Progenitor cell of endocrine pancreas (in vitro differentiated cells): ENCODE results near the gene URAD. TPM values are rescaled to one million over a fixed set of nuclear protein-coding genes. Genes with fewer than 3 reads are reported as not detected.

ENCODE experiments used
- DNase-seq: peaks from one replicate; pipeline ENCODE4 v3.0.0; 2021; ENCODE audit warnings: low spot score; ENCODE audit not compliant: unreplicated experiment
- H3K27ac Mint-ChIP-seq: 2 replicates; pipeline ENCODE4 v1.8.0; 2021; ENCODE audit warnings: mild to moderate bottlenecking, moderate library complexity, mixed read lengths
- H3K27me3 Mint-ChIP-seq: 2 replicates; pipeline ENCODE4 v1.8.0; 2021; ENCODE audit warnings: mixed read lengths
- H3K36me3 Mint-ChIP-seq: 2 replicates; pipeline ENCODE4 v1.8.0; 2022; ENCODE audit warnings: mixed read lengths; ENCODE audit not compliant: insufficient read depth
- H3K4me1 Mint-ChIP-seq: 2 replicates; pipeline ENCODE4 v1.8.0; 2021; ENCODE audit warnings: low read depth, mixed read lengths
- H3K4me3 Mint-ChIP-seq: 2 replicates; pipeline ENCODE4 v1.8.0; 2021; ENCODE audit warnings: low read depth, mild to moderate bottlenecking, moderate library complexity, mixed read lengths
- H3K9me3 Mint-ChIP-seq: 2 replicates; pipeline ENCODE4 v1.8.0; 2021; ENCODE audit warnings: low read depth, mixed read lengths
- CTCF ChIP-seq: fragments of 200-600 bp; sonication (generic); IDR thresholded peaks from one replicate; pipeline ENCODE4 v1.5.0; 2021; ENCODE audit warnings: antibody characterized with exemption, mild to moderate bottlenecking; ENCODE audit not compliant: unreplicated experiment
- total RNA-seq: library from RNA; stranded (reverse); gene quantifications from 2 replicates; pipeline ENCODE4 v1.2.1, GENCODE V29; 2021

The URAD gene
- total RNA-seq, 1 donor from 2014 or later: not detected

DNA sequence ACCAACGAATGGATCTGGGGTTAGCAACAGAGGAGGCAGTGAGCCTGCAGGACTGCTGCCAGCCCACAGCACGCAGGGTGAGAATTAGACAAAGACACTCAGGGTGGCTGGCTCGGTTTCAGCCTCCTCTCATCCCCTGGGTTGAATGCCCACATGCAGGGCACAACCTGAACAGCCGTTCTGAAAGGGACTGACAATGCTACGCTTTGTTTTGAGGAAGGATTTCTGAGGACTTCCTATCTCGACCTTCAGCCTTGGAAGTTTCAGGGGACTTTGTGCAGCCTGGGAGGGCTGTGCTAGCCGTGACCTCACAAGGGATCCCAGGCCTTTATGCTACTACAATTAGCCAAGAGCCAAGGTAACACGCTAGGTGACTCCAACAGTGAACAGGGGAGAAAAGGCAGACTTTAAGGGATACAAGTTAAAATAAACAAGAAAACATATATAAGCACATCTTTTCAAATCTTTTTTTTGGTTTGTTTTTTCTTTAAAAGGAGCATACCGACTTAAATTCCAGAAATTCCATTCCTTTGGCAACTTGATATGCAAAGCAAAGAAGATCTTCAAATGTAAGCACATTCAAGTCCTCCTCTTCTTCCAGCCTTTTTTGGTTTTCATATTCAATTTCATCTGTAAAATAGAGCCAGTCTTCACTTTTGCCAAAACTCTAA is 34.5 kb upstream of the URAD start:
- H3K36me3 Mint-ChIP-seq: no peaks in the 10 kb centered on the region
- peaks cover 14% of the 10 kb centered on the region for H3K4me1 Mint-ChIP-seq
- no peak for DNase-seq
- peaks cover 4% of the 10 kb centered on the region for H3K9me3 Mint-ChIP-seq
- no peak for TF ChIP-seq CTCF
- H3K27me3 Mint-ChIP-seq: peaks cover 42% of the 10 kb centered on the region
- H3K4me3 Mint-ChIP-seq: no peak overlapping the region
- H3K27ac Mint-ChIP-seq: peak overlapping the region; percentile 15

- Mint-ChIP-seq H3K4me3 (no peak overlapping the region), H3K4me1 (no peaks in the 10 kb centered on the region), H3K27me3 (peaks cover 25% of the 10 kb centered on the region), H3K9me3 (no peaks in the 10 kb centered on the region), H3K36me3 (no peaks in the 10 kb centered on the region), H3K27ac (no peak overlapping the region)
- no peak for DNase-seq
- no peak for TF ChIP-seq CTCF
These were observed 25.8 kb upstream of the URAD start for GRCh38 chr13:28014301-28014700.

- H3K4me3 Mint-ChIP-seq: no peak overlapping the region
- no peak for DNase-seq
- no peaks in the 10 kb centered on the region for H3K36me3 Mint-ChIP-seq
- H3K9me3 Mint-ChIP-seq: no peaks in the 10 kb centered on the region
- no peak overlapping the region for H3K27ac Mint-ChIP-seq
- no peak for TF ChIP-seq CTCF
- no peaks in the 10 kb centered on the region for H3K4me1 Mint-ChIP-seq
- H3K27me3 Mint-ChIP-seq: peaks cover 24% of the 10 kb centered on the region
These were observed 25.0 kb upstream of the URAD start for GRCh38 chr13:28013482-28013881.

DNA sequence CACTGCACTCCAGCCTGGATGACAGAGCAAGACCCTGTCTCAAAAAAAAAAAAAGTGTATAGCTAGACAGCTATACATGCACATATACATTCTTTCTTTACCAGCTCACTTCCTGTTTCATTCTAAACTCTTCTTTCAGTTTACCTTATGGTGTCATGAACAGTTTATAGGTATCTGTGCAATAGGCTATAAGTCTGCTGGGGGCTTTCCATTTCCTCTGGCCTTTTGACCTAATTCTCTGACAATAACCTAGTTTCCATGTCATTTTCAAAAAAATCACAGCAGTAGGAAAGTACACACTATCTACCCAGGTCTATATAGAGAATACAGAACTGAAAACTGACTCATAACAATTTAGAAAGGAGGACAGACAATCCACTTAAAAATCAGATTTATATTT is 24.4 kb upstream of the URAD start:
- no peak for DNase-seq
- H3K4me1 Mint-ChIP-seq: no peaks in the 10 kb centered on the region
- H3K27me3 Mint-ChIP-seq: peaks cover 21% of the 10 kb centered on the region
- no peak for TF ChIP-seq CTCF
- H3K4me3 Mint-ChIP-seq: no peak overlapping the region
- H3K36me3 Mint-ChIP-seq: no peaks in the 10 kb centered on the region
- H3K9me3 Mint-ChIP-seq: no peaks in the 10 kb centered on the region
- no peak overlapping the region for H3K27ac Mint-ChIP-seq

- Mint-ChIP-seq H3K36me3 (no peaks in the 10 kb centered on the region), H3K4me1 (no peaks in the 10 kb centered on the region), H3K27ac (no peak overlapping the region), H3K4me3 (no peak overlapping the region), H3K9me3 (no peaks in the 10 kb centered on the region), H3K27me3 (peaks cover 21% of the 10 kb centered on the region)
- DNase-seq: no peak
- no peak for TF ChIP-seq CTCF
These were observed 23.9 kb upstream of the URAD start for GRCh38 chr13:28012383-28012782.
